Inferior parietal cortex (tissue), 1 donor: Measurements from ENCODE around the gene CCN5.

Experiments
- DNase-seq: peaks from one replicate; pipeline ENCODE4 v3.0.0-alpha.2; 2016; ENCODE audit errors: extremely low spot score

Gene CCN5

DNA sequence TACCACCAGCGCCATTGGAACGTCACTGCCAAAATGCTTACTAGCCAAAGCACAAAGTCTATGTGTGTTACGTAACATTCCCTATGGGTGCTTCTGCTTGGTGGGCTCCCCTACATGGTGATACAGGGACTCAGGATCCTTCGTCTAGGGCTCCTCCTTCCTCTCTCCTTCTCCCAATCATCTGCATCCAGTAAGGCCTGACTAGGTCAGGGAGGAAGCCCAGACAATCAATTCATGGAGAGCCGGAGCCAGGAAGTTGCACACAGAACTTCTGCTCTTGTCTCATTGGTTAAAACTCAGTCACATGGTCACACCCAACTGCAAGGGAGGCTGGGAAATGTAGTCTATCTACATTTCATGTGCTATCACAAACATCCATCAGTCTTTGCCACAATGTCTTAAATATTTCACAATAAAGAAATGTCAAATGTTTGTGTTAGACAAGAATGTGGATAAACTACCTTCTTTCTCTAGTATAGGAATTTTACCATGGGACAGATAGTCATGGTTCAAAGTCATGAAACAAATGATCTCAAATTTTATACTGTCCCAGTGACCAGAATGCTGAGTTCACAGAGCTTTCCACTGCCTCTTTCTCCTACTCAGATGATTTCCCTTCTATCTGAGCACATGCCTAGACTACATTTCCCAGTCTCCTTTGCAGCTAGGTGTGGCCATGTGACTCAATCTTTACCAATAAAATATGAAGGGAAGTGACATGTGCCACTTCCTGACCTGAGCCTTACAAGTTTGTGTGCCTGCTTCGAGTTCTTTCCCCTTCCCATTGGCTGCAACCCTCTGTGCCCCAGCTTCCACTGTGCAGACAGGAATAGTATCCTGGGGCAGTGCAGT lies 21.2 kb downstream of the CCN5 start:
- peak; percentile 93 for DNase-seq

- DNase-seq, result no peak
Observed at GRCh38 chr20:44737116-44737515, 21.9 kb downstream of the CCN5 start.

GRCh38 chr20:44738813-44739477 lies 23.8 kb downstream of the CCN5 start:
- DNase-seq, result peak; percentile 93

DNA sequence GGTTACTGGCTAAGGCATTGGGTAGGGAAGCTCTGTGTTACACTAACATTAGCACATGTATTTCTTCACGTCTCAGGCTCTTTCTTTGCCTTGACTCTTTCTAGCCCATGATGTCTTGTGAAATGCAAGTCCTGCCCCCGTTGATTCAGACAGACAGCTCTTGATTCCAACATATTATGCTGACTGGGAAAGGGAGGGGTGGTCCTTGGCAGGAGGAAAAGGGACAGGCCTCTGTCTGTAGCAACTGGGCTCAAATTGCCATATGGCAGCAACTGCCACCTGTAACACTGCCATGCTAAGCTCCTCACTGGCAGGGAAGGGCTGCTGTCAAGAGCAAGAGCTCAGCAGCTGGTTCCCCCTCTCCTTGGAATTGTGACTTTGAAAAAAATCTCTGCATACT lies 24.8 kb downstream of the CCN5 start:
- DNase-seq, result no peak

DNA sequence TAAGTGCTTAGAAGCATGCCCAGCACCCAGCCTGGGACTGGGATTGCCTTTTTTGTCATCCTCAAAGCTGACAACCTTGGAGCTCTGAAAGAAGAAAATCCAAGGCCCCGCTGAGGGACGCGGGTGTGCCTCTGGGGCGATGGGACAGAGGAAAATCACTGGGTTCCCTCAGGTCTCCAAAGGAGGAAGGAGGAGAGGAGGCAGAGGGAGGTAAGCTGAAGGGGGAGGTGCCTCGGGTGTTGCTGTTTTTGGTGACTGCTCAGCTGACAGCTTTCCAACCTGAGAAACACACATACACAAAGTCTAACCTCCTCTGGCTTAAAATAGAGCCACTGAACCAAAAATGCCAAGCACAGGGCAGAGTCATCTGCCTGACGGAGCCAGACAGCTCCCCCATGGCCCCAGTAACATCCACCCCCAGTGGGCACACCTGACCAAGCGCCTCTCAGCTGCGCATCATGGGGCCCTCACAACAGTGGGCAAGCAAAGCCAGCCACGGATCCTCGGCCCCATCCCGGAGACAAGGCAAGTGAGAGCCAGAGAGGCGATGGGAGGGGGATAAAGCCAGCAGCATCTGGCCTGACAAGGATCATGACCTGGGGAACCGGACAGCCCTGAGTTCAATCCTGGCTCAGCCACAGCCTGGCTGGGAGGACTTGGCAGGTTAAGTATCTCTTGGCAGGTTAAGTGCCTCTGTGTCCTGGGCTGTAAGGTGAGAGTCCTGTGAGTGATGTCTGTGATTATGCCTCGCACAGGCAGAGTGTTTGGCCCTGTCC lies 27.3 kb downstream of the CCN5 start:
- no peak for DNase-seq

DNA sequence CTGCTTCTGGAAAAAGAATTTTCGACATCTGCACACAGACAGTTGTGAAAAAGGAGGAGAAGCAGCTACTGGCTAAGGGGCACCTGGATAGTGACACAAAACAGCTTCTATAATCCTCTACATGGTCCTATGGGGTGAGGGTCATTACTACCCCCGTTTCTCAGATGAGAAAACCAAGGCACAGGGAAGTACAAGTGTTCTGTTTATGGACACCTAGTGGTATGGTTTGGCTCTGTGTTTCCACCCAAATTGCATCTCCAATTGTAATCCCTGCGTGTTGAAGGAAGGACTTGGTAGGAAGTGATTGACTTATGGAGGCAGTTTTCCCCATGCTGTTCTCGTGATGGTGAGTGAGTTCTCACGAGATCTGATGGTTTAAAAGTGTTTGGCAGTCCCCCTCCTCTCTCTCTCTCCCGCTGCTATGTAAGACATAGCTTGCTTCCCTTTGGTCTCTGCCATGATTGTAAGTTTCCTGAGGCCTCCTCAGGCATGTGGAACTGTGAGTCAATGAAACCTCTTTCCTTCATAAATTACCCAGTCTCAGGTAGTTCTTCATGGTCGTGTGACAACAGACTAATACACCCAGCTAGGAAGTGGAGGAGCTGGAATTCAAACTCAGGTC lies 28.0 kb downstream of the CCN5 start:
- no peak for DNase-seq

DNA sequence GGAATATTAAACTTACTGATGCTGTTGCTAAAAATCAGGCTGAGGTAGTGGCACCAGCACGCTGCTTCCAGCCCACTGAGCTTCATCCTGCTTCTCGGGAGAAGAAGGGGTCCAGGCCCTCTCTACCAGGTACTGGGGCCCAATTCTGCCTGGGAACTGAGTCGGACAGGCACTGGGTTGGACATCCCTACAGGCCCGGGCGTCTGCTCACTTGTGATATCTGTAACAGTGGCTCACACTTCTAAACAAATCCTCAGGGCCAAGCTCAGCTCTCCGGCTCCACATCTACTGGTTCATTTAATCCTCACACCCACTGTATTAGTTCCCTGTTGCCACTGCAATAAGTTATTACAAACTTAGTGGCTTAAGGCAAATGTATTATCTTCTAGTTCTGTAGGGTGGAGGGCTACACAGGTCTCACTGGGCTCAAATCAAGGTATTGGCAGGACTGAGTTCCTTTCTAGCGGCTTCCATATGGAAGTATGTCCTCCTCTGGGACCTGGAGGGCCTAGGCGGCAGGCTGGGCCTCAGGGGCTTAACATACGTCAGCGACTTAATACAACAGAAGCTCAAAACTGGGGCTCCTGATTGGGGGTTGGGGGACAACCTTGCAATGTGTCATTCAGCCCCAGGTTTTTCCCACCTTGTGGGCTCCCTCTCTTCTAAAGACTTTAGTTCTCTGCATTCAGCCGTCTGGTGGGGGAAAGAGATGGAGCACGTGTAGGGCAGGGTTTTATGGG lies 28.9 kb downstream of the CCN5 start:
- DNase-seq, result no peak

DNA sequence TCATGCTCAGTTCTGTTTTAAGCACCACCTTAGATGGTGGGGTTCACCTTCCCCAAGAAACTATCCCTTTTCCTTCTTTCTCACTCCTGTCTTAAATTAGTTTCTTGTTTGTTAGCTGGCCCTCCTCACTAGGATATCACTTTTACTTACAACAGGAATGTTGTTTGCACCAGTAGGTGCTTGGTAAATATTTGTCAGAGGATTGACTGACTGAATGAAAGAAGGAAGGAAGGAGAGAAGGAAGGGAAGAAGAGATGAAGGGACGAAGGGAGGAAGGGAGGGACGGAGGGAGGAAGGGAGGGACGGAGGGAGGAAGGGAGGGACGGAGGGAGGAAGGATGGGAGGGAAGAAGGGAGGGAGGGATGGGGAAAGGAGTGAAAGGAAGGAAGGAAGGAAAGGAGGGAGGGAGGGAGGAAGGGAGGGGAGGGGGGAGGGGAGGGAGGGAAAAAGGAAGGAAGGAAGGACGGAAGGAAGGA lies 30.0 kb downstream of the CCN5 start:
- no peak for DNase-seq

- DNase-seq, result no peak
Observed at GRCh38 chr20:44745598-44746366, 30.6 kb downstream of the CCN5 start, which contains the start of gene KCNK15. KCNK15 (plus strand) TSS chr20:44745865; CDS start chr20:44745911, 46 bp downstream.

DNA sequence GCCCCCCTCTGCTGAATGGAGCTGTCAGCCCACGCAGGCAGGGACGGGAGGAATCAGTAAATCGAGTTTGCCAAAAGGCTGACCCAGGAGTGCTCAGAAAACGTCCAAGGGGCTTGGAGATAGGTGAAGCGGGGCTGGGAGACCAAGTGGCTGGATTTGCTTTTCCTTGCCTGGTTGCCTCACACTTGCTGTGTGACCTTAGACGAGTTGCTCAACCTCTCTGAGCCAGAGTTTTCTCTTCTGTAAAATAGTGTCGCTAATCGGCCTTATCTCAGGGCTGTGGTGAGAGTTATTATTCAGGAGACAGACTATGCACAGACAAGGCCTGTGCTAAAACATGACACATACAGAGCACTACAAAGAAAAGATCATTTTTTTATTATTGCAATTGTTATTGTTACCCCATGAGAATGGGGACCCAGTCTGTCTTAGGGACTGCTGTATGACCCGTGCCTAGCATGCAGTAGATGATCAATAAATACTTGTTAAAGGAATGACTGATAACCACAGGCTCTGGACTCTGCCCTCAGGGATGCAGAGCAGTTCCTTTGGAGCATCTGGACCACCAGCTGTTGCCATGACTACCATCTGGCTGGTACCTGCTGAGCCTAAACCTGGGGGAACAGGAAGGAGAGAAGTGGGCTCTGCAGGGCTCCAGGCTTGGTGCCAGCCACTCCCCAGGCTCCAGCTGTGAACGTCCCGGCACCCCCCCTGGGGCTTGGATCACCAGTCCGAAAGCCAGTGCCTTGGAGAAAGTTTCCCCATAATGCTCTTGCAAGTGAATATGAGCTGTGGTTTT lies 31.4 kb downstream of the CCN5 start:
- no peak for DNase-seq

GRCh38 chr20:44747166-44748004 lies 32.2 kb downstream of the CCN5 start:
- peak; percentile 85 for DNase-seq

DNA sequence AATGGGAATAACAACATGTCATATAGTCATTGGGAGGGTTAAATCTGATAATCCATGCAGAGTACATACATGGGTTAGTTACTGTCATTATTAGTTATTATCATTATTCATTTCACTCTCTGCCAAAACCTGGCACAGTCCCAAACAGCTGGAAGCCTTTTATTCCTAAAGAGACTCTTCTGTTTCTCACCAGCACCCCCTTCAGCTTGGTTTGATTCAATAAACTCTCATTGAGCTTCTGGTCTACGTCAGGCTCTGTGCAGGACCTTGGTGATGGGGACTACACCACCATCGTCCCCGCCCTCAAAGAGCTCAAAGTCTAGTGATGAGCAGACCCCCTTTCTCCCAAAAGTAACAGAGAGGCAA lies 32.8 kb downstream of the CCN5 start:
- DNase-seq, result no peak

DNA sequence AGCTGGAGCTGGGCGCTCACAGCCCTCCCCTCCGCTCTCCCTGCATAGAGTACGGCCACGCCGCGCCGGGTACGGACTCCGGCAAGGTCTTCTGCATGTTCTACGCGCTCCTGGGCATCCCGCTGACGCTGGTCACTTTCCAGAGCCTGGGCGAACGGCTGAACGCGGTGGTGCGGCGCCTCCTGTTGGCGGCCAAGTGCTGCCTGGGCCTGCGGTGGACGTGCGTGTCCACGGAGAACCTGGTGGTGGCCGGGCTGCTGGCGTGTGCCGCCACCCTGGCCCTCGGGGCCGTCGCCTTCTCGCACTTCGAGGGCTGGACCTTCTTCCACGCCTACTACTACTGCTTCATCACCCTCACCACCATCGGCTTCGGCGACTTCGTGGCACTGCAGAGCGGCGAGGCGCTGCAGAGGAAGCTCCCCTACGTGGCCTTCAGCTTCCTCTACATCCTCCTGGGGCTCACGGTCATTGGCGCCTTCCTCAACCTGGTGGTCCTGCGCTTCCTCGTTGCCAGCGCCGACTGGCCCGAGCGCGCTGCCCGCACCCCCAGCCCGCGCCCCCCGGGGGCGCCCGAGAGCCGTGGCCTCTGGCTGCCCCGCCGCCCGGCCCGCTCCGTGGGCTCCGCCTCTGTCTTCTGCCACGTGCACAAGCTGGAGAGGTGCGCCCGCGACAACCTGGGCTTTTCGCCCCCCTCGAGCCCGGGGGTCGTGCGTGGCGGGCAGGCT lies 35.1 kb downstream of the CCN5 start:
- DNase-seq, result no peak

- DNase-seq, result no peak
Observed at GRCh38 chr20:44752099-44752931, 37.1 kb downstream of the CCN5 start.

DNA sequence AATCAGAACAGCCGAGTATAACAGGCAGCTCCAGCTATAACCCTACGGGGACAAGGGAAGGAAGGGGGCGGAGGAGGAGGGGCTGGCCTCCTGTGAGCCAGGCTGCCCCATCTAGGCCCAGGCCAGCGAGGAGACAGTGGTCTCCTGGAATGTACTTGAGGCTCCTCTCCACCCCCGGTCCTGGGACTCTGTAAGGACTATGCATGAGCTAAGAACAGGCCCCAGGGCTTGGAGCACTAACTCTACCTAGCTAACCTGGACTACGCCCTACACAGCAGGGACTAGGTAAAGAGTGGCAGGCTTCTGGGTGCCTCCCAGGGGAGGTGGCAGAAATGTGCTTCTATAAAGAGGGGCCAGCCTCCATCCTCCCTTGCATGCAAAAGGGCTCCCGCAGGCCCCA lies 39.4 kb downstream of the CCN5 start:
- DNase-seq, result no peak

DNA sequence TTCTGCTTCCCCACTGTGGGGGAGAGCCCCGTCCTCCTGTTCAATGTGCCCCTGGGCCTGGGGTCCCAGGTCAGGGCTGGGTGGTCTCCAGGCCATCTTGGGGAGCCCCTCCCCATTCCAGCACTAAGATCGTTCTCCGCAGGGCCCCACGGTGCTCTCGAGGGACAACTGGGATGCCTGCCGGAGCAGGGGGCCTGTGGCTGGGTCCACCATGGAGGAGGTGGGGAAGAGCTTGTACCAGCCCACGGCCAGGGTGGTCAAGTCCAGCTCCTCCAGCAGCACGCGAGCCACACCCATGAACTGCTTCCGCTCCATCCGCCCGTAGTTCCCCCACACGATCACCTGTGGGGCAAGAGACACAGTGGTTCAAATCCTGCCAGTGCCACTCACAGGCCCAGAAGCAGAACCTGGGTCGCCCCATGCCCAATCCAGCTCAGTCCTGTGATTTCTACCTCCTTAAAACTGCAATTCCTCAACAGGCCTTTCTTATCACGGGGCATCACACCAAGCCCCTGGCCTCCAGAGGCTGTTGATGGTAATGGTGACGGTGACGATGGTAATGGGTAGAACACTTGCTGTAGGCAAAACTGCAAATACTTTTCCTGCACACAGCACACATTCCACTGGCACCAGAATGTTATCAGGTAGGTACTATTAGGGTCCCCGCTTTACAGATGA lies 41.0 kb downstream of the CCN5 start:
- DNase-seq, result no peak
